Stimulated activated naive CD8-positive, alpha-beta T cell treated with anti-CD3 and anti-CD28 coated beads, Interleukin-15, Interleukin-2, amounts not matched to agents 100 U/mL and 50 U/mL, for 24 hours (primary cell): Measurements from ENCODE around the gene USP33.
"Not testable (repeated sequence)": the region's sequence is repeated elsewhere in the genome, so short reads cannot be mapped to it uniquely, and the experiment has no call there.

Source experiments
- ATAC-seq: fragments of 150-1000 bp; cut with Tn5 transposase; one replicate; pipeline ENCODE4 v1.10.0; 2021
- DNase-seq: peaks from one replicate; pipeline ENCODE4 v3.0.0; 2021

The USP33 gene

DNA sequence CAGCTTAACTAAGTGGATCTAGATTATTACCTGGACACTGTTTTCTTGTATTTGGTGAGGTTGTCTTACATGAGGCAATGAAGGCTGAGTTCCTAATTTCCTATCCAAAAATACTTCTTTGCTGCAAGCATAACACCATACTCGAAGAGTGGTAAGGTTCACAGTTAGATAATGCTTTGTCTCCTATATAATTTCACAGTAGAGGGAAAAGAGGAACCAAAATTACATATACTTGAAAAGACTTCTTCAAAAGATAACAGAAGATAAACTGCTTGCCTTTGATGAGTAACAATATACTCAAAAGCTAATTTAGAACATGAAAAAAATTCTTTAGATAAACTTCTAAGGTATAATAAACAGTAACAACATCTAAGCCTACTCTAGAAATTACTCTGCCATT is 20.4 kb downstream of the USP33 start:
- DNase-seq (no peak), ATAC-seq (no peak)

GRCh38 chr1:77732090-77732489 is 27.6 kb downstream of the USP33 start:
- DNase-seq: no peak
- no peak for ATAC-seq

- ATAC-seq (no peak), DNase-seq (no peak)
These were observed 33.9 kb downstream of the USP33 start for GRCh38 chr1:77725706-77726105.

DNA sequence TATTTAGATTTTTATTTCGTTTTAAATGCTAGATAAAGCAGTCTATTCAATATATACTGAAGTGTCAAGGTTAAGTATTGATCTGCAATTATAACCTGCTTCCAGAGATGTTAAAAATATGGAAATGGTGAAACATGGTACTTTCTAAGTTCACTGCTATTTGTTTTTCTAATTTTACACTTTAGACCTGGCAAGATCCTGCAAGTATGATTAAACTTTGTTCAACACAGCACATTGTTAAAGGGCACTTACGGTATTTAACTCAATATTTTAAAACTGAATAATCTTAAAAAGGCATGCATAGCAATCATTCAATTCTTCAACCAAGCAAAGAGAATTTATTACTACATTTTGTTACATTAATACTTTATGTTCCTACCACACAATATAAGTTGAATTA is 41.5 kb downstream of the USP33 start:
- ATAC-seq: no peak
- no peak for DNase-seq

DNA sequence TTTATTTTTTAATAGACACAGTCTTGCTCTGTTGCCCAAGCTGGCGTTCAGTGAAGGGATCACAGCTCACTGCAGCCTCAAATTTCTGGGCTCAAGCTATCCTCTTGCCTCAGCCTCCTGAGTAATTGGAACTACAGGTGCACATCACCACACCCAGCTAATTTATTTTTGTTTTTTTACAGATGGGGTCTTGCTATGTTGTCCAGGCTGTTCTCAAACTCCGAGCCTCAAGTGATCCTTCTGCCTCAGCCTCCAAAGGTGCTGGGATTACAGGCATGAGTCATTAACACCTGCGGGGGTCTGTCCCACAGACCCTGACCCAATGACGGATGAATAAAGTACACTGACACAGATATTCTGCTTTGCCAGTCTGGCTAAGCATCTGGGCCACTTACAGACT is 43.6 kb downstream of the USP33 start:
- DNase-seq (no peak), ATAC-seq (no peak)

DNA sequence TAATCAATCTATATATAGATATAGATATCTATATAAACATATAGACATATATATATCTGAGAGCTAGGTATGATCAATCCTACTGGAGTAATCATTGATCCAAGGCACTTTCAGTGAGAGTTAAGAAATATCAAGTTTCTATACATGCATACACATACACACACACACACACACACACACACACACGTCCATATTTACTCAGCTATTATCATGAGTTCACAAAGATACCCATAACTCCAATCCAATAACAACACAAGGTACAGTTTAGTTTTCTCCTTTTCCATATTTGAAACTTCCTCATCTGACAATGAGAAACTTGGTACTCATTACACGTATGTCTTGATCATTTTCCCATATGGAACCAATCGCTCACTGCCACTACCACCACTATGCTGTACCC is 49.9 kb downstream of the USP33 start:
- ATAC-seq (no peak), DNase-seq (no peak)

- DNase-seq: no peak
These were observed 53.3 kb downstream of the USP33 start for GRCh38 chr1:77706321-77706720.

DNA sequence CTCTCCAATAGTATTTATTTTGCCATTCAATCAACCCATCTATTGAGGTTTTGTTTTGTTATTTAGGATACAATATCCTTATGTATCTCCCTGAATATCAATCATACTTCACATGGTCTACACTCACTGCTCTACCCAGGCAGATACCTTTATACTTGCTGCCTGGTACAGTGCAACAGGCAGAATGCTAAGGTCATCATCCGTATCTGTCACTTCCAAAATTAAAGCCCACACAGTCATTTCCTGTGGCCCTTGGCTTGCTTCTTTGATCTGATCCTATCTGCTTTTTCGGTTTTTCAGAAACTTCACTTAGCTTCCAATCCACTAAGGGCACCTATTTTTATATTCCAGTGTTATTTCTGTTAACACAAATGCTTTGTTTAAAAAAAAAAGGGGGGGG is 54.9 kb downstream of the USP33 start:
- ATAC-seq: no peak
- no peak for DNase-seq

More at GRCh38 chr1:77706321-77706720, 53.3 kb downstream of the USP33 start:
- ATAC-seq: no peak

DNA sequence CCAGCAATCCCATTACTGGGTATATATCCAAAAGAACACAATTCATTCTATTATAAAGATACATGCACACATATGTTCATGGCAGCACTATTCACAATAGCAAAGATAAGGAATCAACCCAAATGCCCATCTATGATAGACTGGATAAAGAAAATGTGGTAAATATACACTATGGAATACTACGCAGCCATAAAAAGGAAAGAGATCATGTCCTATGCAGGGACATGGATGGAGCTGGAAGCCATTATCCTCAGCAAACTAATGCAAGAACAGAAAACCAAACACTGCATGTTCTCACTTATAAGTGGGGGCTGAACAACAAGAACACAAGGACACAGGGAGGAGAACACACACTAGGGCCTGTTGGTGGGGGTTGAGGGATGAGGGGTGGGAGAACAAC is 60.0 kb downstream of the USP33 start:
- ATAC-seq, DNase-seq: not testable (repeated sequence)

GRCh38 chr1:77697441-77697840 is 62.2 kb downstream of the USP33 start:
- ATAC-seq: no peak
- DNase-seq: no peak

DNA sequence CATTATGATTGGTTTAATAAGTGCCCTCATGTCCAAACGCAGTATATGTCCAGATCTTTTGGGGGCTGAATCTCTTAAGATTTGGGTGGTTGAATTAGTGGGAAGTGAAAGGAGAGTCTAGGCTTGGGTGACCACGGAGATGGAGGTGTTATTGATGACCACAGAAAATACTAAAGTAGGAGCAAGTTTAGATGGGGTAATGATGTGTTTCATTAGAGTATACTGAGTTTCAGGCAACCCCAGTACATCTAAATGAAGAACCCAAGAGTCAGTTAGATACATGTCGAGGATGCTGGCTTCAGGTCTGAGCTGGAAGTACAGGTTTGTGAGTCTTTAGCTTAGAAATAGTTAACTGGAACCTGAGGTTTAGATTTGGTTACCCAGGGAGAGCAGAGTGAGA is 70.7 kb downstream of the USP33 start:
- ATAC-seq (no peak), DNase-seq (no peak)

GRCh38 chr1:77687519-77687906 is 72.1 kb downstream of the USP33 start:
- ATAC-seq (no peak), DNase-seq (peak; percentile 28)

- DNase-seq (no peak), ATAC-seq (no peak)
These were observed 72.7 kb downstream of the USP33 start for GRCh38 chr1:77686796-77687518.

- DNase-seq (peak; percentile 94), ATAC-seq (peak; percentile 80)
These were observed 76.2 kb downstream of the USP33 start for GRCh38 chr1:77683160-77684148.

- DNase-seq (peak; percentile 89), ATAC-seq (peak; percentile 75)
These were observed 77.0 kb downstream of the USP33 start, which contains the start of gene ZZZ3 for GRCh38 chr1:77682460-77683159. ZZZ3 (minus strand) TSS chr1:77682658; CDS start chr1:77633354, 49,304 bp downstream.

DNA sequence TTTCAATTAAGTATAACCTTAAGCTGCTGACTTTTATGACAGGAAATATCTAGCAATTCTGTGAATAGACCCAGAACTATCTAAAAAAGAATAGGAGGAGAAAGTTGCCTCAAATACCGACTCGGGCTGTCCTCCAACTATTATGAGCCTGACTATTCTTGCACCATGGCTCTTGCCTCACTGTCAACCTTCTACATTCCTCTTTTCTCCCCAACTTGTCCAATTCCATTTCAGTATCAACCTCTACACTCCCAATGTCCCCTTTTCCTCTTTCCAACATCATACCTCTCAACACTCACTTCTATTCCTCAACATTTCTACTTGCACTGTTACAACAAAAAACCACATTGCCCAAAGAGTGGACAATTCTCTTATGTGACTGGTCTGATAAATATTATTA is 79.5 kb downstream of the USP33 start:
- DNase-seq: no peak
- no peak for ATAC-seq

DNA sequence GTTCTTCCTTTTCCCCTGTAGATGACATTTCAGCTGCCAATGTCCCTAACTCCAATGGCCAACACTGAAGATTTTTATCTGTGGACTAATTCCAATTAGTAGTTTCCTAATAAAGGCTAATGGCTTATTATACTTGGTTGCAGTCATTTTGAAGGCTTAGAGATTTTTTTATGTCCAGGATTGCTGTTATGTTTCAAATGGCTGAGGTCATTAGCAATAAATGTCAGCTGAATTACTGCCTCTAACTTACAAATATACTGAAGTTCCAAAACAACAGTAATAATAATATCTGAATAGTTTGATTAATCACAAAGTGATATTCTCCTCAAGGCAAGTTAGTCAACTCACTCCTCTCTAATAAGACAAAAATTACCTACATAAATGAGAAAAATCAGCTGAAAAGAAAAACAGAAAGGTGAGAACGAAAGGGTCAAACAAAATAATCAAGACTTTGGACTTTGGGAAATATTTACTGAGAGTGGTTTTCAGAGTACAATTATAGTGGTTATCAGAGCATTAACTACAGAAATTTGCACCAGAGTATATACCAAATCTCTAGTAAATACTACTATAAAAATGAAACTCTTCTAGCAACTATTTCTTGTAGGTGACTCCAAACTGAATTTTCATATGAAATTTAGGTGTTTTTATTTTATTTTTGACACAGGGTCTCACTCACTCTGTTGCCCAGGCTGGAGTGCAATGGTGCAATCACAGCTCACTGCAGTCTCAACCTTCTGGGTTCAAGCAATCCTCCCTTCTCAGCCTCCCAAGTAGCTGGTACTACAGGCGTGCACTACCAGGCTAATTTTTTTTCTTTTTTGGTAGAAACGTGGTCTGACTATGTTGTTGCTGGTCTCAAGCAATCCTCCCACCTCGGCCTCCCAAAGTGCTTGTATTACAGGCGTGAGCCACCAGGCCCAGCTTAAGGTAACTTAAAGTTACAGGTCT is 80.7 kb downstream of the USP33 start:
- no peak for ATAC-seq
- DNase-seq: no peak

DNA sequence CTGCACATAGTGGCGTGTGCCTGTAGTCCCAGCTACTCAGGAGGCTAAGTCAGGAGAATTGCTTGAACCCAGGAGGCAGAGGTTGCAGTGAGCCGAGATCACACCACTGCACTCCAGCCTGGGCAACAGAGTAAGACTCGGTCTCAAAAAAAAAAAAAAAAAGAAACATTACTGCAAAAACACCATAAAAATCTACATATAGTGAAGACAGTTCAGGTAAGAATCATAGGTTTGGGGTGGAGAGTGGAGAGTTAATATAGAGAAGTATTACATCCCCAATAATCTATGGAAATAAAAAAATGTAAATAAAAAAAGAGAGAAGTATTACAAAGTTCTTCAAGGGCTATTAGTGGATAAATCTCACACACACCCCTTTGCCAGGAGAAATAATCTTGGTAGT is 84.8 kb downstream of the USP33 start:
- not testable (repeated sequence) for ATAC-seq, DNase-seq

DNA sequence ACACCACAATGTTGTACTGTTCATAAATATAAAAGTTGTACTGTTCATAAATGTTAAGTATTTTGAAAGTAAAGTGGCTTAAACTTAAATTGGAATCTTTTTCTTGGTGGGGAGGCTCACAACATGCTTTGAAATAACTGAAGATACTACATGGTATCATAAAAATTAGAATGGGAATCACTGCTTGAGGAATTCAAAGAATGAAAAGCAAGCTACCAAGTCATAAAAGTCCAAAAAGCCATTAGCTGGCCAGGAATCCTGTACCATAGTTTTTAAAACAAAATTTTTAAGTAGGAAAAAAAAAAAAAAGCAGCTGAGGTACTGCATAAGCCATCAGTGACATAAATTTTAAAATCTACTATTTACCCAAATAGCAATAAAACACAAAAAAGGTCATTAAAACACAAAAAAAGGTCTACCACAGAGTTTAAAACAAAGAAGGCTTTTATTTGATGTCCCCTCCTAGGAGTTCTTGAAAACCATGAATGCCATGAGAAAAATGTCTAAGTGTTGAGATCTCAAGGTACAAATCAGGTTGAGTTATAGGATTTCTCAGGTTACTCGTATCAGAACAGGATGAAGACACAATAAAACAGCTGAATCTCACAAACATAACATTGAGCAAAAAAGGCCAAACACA is 85.8 kb downstream of the USP33 start:
- DNase-seq (no peak), ATAC-seq (no peak)

DNA sequence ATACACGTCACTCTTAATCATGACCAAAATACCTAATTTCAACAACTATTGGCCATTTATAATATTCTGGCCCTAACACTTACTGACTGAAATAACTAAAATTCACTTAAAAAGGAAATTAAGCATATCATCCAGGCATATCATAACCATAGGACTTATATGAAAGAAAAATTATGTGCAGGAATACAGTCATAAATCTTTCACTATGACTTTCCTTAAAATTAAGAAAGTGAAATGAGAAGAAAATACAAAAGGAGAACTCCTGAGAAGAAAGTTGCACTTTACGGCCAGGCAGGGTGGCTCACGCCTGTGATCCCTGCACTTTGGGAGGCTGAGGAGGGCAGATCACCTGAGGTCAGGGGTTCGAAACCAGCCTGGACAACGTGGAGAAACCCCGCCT is 86.6 kb downstream of the USP33 start:
- no peak for DNase-seq
- no peak for ATAC-seq

GRCh38 chr1:77672374-77672773 is 87.3 kb downstream of the USP33 start:
- no peak for ATAC-seq
- no peak for DNase-seq
